IPS-18c (cell line): ENCODE results near the gene LPIN1.
A peak's percentile ranks its signal among the peaks of the same experiment; 100 is the strongest.

Experiments used
- H3K4me3 ChIP-seq: 2 replicates; pipeline ENCODE4 v1.7.0; 2013; ENCODE audit warnings: low read depth, mild to moderate bottlenecking, low read length, moderate library complexity; ENCODE audit not compliant: insufficient read depth
- H3K9me3 ChIP-seq: one replicate; pipeline ENCODE4 v1.6.1; 2013; ENCODE audit warnings: mild to moderate bottlenecking, low read length, moderate library complexity; ENCODE audit not compliant: control insufficient read depth, insufficient read depth

LPIN1 gene, protein sequence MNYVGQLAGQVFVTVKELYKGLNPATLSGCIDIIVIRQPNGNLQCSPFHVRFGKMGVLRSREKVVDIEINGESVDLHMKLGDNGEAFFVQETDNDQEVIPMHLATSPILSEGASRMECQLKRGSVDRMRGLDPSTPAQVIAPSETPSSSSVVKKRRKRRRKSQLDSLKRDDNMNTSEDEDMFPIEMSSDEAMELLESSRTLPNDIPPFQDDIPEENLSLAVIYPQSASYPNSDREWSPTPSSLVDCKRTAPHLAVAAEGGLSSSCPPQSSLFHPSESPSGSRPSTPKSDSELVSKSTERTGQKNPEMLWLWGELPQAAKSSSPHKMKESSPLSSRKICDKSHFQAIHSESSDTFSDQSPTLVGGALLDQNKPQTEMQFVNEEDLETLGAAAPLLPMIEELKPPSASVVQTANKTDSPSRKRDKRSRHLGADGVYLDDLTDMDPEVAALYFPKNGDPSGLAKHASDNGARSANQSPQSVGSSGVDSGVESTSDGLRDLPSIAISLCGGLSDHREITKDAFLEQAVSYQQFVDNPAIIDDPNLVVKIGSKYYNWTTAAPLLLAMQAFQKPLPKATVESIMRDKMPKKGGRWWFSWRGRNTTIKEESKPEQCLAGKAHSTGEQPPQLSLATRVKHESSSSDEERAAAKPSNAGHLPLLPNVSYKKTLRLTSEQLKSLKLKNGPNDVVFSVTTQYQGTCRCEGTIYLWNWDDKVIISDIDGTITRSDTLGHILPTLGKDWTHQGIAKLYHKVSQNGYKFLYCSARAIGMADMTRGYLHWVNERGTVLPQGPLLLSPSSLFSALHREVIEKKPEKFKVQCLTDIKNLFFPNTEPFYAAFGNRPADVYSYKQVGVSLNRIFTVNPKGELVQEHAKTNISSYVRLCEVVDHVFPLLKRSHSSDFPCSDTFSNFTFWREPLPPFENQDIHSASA

DNA sequence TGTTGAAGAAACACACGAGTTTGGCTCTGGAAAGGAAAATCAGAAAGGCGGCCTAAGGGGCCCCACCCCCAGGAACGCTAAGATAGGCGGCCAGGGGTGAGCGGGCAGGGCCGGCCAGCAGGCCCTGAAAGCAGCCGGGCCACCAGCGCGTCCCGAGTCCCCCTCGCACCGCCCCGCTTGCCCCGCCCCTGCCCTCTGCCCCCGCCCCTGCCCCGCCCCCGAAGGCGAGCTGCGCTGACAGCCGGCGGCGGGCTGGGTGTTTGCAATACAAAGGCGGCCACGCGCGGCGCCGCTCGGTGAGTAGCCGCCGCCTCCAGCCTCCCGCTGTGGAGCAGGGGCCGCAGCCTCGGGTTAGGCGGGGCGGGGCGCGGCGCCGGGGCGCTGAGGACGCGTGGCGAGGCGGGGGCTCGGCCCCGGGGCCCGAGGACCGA is at the start of gene LPIN1:
Gene LPIN1 (plus strand): TSS at position 257 of the 431 bp plus-strand sequence. CDS start 18,910 bp downstream, outside the sequence.
- no peaks in the 10 kb centered on the region for H3K9me3 ChIP-seq
- peak within 1 kb of the TSS; percentile 63 for H3K4me3 ChIP-seq

DNA sequence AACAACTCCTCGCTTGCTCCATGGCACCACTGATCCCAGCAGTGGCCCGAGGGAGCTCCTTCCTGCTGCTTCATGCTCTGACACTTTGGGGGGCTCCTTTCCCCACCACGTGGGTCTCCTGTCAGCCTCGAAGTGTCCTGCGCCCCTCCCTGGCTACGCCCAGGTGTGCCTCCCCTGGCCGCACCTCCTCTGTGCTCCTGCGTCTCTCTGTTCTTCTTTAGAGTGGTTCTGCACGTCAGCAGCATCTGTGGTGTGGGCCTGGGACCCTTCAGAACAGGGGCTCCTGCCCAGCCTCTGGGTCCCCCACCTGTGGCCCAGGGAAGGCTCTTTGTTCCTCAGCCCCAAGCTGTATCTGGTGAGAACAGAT is 49.7 kb upstream of the LPIN1 start:
- no peak overlapping the region for H3K4me3 ChIP-seq
- no peaks in the 10 kb centered on the region for H3K9me3 ChIP-seq

DNA sequence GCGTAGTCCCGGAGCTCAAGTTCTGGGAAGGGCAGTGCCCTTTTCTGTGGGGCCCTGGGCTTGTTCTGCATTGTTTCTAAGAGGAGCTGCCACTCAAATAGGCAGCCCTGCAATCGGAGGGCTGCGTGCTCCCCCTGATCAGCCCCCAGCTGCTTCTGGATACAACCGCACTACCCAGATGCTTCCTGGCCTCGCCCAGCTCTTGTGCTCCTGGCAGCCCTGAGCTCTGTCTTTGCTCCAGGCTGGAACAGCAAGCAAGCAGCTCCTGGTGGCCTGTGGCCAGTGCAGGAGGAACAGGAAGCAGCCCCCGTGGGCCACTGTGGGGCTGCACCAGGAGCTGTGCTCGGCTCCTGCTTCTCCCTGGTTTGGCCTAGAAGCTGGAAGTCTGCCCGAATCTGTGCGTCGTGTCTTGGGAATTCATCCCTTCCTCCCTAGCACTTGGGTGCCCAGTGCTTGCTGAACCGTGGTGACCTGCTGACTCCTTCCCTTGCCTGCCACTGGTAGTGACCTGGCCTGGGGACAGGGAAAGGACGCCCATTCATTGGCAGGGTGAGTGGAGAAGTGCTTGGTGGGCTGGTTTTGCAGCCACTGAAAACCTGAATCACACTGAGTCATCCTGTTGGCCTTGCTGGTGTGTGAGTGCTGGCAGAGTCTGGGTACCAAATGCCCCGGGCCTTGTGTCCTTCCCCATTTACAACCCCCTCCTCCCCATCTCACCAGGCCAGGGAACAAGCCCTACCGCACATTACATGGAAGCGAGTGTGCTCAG is 49.1 kb upstream of the LPIN1 start:
- no peak overlapping the region for H3K4me3 ChIP-seq
- H3K9me3 ChIP-seq, result no peaks in the 10 kb centered on the region

DNA sequence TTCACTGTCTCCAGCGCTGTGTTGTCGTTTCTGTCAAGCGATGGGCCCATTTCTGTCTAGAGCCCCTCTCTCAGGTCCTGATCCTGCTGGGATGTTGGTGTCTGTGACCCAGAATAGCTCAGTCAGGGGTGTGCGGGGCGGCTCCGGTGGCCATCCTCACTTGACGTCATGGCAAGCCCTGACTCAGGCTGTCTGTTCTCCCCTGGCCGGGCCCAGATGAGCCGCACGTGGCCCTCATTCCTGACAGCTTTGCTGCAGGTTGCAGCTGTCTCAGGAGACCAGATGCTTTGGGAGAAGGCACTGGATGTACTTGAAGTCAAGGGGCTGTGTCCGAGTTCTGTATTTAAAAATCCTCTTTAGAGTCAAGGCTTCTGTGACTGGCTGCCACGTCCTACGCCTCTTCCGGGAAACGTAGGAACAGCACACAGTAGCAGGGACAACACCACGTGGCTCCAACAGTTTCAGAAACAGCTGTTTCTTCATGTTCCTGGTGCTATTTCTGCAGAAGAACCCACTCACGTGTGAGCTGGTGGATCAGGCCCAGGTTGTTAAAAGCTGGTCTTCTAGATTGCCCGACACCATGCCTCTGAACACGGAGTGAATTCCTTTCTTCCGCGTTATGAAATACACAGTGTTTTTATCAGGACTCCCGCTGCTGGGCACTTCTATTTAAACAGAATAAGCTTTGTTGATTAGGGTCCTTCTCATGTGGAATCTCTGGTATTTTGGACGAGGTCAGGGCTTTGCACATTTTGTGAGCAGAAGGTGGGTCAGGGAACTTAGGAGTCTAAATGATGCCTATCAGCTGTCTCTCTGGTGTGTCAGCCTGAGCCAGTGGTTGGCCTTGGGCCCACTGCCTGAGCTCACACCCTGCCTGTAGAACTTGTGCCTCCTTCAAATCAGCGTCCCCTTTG is 48.2 kb upstream of the LPIN1 start:
- no peaks in the 10 kb centered on the region for H3K9me3 ChIP-seq
- H3K4me3 ChIP-seq, result no peak overlapping the region

DNA sequence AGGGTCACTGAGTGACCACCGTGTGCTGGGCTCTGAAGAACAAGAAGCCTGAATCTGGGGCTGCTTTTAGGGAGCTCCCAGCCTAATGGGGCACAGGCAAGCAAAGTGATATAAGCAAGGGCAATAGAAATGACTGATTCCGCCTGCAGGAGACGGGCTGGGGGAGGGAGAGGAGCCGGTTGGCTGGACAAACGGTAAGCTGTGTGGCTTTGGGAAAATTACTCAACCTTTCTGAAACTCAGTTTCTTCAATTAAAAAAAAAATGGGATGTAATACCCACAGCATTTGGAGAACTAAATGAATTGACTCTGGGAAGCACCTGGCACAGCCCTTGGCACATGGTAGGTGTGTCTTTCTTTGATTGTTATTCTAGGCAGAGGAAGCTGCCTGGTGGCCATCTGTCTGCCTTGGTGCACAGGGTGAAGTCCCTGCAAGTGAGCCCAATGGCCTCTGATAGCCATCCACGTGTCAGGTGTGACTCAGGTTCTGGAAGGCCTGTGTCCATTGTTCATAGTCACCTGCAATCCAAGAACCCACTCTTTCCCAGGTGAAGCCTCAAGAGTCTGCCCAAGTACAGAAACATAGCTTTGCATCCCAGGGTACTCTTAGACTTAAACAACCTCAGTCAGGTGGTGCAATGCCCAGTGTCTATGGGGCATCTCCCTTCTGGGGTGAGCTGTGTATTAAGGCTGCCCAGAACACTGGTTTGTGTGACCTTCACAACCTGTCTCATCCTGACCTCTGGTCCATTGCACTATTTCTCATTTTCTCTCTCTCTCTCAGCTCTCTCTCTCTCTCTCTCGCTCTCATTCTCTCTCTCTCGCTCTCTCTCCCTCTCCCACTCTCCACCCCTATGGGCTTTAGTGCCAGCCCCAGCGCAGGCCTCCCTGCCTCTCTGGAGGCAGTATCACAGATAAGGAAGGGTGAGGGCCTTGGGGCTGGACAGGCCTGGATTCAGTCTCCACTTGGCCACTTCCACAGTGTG is 46.5 kb upstream of the LPIN1 start:
- Histone ChIP-seq H3K9me3 (no peaks in the 10 kb centered on the region), H3K4me3 (no peak overlapping the region)

DNA sequence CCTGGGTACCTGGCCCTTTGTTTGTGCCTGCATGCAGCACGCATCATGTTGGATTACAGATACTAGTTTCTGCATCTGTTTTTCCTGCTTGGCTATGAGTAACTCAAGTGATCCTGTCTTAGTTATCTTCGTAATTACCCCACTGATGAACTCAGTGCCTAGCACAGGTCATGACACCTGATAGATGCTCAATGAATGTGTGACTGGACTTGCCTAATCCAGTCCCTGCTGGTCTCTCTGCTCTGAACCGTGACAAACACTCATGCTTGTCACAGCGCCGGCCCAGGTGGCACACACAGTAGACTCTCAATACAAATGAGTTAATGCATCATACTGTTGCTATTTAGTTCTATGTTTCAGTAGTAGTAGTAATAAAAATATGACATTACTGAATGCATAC is 45.2 kb upstream of the LPIN1 start:
- Histone ChIP-seq H3K4me3 (no peak overlapping the region), H3K9me3 (no peaks in the 10 kb centered on the region)

DNA sequence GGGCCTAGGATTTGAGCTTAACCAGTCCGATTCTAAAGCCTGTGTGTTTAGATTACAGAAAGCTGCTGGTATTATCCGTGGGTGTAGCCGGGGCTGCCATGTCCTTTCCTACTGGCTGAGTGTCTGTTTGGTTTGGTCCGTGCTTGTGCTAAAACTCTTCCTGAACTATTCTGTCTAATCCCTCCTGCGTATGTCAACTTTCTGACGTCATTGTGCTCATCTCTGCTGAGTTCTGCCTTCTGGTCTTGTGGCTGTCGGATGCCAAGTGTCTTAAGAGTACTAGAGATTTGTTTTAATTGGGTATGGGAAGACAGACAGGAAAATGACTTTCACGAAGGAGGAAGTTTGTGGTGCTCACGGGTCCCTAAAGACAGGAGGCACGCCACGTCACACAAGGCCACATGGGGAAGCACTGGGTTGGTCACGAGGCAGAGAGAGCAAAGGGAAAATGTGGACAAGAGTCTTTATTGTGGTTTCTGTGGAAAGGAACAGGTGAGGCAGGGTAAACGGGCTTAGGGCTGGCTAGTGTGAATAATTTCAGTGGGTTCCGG is 44.6 kb upstream of the LPIN1 start:
- H3K9me3 ChIP-seq, result no peaks in the 10 kb centered on the region
- no peak overlapping the region for H3K4me3 ChIP-seq

DNA sequence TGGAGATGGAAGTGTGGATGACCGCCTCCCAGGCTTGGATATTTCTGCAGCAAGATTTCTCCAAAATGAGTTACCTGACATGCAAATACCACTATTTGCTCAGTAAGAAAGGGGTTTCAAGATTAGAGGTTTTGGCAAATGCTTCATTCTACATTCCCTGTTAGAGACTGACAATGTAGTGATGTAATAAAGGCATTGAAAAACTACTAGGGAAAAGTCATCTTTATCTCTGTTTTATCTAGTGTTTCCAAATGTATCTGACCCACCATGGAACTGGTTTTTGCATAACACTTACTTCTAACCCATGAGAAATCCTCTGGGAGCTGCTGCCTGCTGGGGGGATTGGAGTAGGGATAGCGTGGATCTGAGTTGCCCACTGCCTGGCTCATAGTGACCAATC is 43.5 kb upstream of the LPIN1 start:
- no peak overlapping the region for H3K4me3 ChIP-seq
- H3K9me3 ChIP-seq, result no peaks in the 10 kb centered on the region

DNA sequence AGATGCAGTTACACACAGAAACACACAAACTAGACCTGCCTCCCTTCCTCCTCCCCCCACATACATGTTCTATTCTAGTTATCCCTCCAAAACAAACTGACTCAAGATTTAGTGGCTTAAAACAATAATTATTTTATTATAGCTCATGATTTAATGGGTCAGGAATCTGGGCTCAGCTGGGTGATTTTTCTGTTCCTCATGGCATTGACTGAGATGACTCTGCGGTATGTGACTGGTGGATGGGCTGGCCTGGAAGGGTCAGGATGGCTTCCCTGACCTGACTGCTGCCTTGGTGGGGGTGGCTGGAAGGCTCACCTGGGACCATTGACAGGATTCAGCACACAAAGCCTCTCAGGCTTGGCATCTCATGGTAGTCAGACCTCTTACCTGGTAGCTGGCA is 42.7 kb upstream of the LPIN1 start:
- Histone ChIP-seq H3K4me3 (no peak overlapping the region), H3K9me3 (no peaks in the 10 kb centered on the region)

DNA sequence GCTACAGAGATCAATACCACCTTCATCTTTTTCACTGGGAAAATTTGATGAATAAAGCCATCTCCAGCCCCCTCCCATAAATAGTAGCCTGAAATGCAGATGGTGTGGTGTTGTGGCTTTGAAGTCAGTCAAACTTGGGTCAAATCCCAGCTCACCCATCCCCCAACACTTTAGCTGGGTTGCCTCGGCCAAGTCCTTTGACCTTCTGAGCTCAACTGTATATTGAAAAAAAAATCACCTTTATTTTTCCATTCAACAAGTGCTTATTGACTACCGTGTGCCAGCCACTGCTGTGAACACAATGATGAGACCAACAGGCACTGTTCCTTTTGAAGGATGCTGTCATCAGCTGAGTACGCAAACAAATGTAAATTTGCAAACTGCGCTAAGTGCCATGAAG is 41.4 kb upstream of the LPIN1 start:
- H3K4me3 ChIP-seq, result no peak overlapping the region
- H3K9me3 ChIP-seq, result no peaks in the 10 kb centered on the region

DNA sequence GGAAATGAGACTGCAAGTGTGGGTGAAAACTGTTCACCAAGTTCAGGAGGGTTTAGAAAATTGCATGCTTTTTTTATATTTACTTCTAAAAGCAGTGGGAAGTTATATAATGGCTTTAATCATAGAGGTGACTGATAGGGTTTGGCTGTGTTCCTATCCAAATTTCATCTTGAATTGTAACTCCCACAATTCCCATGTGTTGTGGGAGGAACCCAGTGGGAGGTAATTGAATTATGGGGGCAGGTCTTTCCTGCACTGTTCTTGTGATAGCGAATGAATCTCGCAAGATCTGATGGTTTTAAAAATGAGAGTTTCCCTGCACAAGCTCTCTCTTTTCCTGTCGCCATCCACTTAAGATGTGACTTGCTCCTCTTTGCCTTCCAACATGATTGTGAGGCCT is 40.7 kb upstream of the LPIN1 start:
- no peaks in the 10 kb centered on the region for H3K9me3 ChIP-seq

DNA sequence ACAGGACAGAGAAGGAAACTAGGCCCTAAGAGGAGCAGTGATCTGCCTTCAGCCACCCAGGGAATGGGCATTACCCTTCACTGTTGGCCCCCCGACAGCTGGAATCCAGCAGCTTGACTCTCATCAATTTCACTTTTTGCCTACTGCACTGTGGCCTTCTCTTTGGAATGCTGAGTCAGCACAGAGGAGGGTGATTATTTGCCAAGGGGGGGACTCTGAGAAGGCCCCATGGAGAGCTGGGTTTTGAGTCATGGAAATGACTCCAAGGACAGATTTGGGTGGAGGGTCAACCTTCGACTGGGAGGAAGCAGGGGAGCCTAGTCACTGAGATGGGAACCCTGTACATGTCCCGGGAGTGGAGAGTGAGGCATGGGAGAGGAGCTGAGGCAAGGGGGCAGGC is 38.3 kb upstream of the LPIN1 start:
- Histone ChIP-seq H3K4me3 (no peak overlapping the region), H3K9me3 (peaks cover 2% of the 10 kb centered on the region)

More for the DNA sequence above, 40.7 kb upstream of the LPIN1 start:
- H3K4me3 ChIP-seq, result no peak overlapping the region

DNA sequence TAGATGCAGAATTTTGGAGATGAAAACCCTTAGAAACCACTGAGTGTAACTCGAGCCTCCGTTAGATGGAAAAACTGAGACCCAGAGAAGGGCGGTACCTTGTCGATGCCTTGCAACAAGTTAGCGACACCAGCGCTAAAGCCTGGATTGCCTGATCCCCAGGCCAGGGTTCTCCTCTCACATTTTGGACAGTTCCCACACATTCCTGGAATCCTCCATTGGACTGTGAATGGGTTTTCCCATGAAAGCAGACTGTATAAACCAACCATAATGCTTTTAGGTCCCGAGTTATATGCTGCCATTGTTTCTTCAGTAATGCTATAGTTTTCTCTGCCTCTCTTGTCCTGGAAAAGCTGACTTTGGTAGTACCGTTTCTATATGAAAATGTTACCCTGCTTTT is 37.1 kb upstream of the LPIN1 start:
- Histone ChIP-seq H3K4me3 (no peak overlapping the region), H3K9me3 (peaks cover 2% of the 10 kb centered on the region)

DNA sequence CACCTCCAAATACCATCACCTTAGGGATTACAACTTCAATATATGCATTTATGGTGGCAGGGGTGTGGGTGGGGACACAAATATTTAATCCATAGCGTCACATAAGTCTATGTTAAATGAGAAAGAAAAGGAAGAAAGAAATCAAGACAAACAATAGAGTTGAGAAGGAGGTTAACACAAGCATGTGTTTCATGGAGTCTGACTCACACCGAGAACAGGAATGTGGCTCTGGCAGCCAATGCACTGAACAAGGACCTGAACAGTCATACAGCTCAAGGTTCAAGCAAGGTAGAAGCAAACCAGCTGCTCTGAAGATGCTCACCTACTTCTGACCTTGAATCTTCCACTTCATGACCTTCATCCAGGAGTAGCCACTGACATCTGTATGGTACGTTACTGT is 36.2 kb upstream of the LPIN1 start:
- Histone ChIP-seq H3K4me3 (no peak overlapping the region), H3K9me3 (peaks cover 2% of the 10 kb centered on the region)

DNA sequence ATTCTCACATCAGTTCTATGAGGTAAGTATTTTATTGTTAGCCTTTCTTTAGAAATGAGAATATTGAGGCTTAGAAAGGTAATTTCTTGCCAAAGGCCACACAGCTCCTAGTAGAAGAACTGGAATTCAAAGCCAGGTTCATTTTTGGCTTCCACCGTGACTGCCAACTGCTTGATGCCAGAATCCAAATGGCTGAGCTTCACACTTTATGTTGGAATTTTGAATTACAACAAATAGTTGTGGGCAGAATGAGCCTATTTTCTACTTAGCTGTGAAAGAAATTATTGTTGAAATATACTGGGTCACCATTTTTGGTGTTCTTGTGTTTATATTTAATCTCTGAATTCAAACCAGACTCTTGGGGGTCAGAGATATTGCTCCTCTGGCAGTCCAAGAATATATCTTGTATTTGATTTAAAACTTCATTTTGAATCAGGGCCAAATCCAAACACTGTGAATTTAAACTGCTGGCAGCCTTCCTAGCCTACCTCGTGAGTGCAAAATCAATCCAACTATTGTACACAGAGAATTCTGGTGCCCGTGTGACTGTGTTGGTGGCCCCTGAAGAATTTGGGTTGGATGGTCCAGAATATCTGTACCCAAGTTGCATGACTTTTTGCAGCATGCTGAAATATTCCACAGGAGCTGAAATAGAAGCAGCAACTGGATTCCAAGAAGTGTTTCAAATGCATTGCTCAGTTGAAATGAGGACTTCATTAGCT is 35.6 kb upstream of the LPIN1 start:
- no peak overlapping the region for H3K4me3 ChIP-seq
- peaks cover 2% of the 10 kb centered on the region for H3K9me3 ChIP-seq
